GM12875 (cell line): ENCODE measurements around the gene SLC39A11.
"Not testable (repeated sequence)": the region's sequence is repeated elsewhere in the genome, so short reads cannot be mapped to it uniquely, and the experiment has no call there.

Experiments
- H3K4me3 ChIP-seq: one replicate; pipeline ENCODE4 v1.5.1; 2011; ENCODE audit warnings: low read depth, low read length, control low read depth
- TF ChIP-seq, protein P1 (sequence below): IDR thresholded peaks from 2 replicates; pipeline ENCODE4 v1.5.1; 2011; ENCODE audit warnings: low read depth, mild to moderate bottlenecking, control low read depth, inconsistent platforms, low read length, moderate library complexity, borderline replicate concordance; ENCODE audit not compliant: insufficient read depth

Gene SLC39A11

DNA sequence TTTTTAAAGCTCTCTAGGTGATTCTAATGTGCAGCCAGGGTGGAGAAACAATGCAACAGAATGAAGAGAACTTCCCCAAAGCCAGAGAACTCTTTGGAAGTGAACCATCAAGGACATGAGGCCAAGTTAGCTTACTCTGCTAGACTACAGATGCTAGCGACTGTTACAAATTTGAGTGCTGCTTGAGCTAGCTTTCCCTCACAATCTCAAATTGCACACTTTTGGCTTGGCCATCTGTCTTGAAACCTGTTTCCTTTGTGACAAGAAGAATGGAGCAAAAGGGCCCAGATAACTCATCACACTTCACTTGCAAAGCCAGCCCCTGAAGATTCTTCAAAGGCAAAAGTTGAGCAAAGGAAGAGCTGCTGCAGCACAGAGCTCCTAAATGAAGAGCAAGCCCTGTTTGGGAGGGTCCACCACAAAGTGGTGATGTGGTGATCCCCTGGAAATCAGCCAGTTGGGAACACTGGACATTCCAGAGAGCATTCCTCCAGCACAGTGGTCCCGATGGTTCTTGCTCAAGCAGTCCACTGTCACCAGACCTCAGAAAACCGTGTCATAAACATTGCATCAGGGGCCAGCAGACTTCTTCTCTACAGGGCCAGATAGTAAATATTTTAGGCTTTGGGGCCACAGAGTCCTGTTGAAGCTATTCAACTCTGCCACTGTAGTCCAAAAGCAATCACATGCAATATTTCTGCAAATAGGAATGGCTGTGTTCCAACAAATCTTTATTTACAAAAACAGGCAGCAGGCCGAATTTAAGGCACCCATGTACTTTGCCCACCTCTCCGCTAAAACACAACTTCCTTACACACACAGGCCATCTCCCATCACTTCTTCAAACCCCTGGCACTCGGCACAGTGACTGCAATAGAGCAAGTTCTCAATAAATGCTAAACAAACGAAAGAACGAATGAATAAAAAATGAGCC is 21.2 kb downstream of the SLC39A11 start:
- no peak overlapping the region for H3K4me3 ChIP-seq
- TF ChIP-seq, protein P1, sequence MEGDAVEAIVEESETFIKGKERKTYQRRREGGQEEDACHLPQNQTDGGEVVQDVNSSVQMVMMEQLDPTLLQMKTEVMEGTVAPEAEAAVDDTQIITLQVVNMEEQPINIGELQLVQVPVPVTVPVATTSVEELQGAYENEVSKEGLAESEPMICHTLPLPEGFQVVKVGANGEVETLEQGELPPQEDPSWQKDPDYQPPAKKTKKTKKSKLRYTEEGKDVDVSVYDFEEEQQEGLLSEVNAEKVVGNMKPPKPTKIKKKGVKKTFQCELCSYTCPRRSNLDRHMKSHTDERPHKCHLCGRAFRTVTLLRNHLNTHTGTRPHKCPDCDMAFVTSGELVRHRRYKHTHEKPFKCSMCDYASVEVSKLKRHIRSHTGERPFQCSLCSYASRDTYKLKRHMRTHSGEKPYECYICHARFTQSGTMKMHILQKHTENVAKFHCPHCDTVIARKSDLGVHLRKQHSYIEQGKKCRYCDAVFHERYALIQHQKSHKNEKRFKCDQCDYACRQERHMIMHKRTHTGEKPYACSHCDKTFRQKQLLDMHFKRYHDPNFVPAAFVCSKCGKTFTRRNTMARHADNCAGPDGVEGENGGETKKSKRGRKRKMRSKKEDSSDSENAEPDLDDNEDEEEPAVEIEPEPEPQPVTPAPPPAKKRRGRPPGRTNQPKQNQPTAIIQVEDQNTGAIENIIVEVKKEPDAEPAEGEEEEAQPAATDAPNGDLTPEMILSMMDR, result no peak

DNA sequence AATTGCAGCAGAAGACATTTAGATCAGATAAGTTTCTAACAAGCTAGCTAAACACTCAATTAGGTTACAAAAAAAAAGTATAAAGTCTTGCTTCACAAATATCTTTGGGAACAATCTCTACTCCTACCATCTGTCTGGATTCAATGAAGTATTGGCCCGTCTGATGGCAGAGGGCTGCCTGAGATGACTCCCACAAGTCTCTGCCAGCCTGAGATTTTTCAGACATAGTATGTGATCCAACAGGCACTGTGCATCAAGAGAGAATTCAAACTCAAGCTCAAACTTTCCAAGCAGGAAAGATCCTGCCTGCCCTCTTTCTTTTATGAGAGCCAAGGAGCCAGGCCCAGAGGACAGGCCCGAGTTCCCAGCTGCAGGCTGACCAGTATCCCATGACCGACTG is 22.6 kb downstream of the SLC39A11 start:
- TF ChIP-seq, protein P1, result no peak
- no peak overlapping the region for H3K4me3 ChIP-seq

DNA sequence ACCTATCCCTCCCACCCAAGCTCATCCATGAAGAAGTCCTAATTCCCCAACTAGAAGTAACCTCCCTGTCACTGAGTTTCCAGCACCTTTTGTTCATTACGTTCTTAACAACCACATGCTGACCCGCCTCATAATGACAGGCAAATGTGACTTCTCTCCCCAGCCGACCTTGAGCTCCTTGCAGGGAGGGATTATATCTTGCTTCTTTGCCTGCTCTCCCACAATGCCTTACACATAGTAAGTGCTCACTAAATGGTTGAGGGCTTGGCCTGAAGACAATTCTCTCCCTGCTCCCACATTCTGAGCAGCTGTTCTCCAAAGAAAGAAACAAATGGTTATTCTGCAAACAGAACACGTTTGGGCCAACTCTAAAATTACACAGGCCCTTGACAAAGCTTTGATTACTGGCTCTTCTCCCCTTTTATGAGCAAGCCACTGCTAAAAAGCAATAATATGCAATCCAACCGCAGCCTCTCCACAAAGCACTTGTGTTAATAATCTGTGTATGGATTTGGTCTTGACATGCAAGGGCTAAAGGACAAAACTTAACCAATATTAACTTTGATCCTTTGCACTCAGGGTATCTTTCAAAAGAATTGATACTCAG is 23.2 kb downstream of the SLC39A11 start:
- no peak overlapping the region for H3K4me3 ChIP-seq
- TF ChIP-seq, protein P1, result no peak

- TF ChIP-seq, protein P1, result no peak
- no peak overlapping the region for H3K4me3 ChIP-seq
Measured at GRCh38 chr17:73068322-73069153, 23.9 kb downstream of the SLC39A11 start.

GRCh38 chr17:73067699-73068098 is 24.8 kb downstream of the SLC39A11 start:
- not testable (repeated sequence) for H3K4me3 ChIP-seq

- no peak overlapping the region for H3K4me3 ChIP-seq
- TF ChIP-seq, protein P1, result no peak
Measured at GRCh38 chr17:73067075-73067474, 25.4 kb downstream of the SLC39A11 start.

DNA sequence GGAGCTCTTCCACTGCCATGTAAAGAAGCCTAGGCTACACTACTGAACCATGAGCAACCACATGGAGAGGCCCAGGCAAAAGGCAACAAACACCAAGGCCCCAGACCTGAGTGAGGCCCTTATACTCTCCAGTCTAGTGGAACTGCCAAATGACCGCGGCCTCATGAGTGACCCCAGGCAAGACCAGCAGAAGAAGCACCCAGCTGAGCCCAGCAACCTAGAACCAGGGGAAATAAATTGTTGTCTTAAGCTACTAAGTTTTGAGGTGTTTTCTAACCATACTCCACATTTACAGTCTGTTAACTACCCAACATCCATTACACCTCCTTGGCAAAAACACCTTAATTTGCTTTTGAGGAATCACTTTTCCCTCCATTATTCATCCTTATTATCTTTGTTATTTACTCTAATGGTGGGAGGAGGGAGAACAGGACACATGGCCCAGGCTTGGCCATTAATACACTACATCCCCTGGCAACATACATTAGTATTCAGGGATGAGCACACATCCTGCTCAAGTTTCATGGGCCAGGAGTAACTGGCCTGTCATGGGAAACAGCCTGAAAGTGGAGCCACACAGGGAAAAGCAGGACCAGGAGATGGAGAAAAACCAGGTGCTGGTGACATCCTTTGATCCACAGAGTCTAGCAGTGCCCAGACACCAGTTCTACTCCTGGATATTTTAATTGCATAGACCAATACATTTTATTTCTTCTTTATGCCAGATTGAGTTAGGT is 26.2 kb downstream of the SLC39A11 start:
- H3K4me3 ChIP-seq, result no peak overlapping the region
- TF ChIP-seq, protein P1, result no peak
